Ovary (tissue), 1 donor: ENCODE measurements around the gene MEGF6.

ENCODE experiments used
- EP300 ChIP-seq: sonication (generic); formaldehyde crosslinking; IDR thresholded peaks from one replicate; pipeline ENCODE4 v1.6.1; 2017; ENCODE audit warnings: antibody characterized with exemption
- POLR2A ChIP-seq: fragments of 450-650 bp; IDR thresholded peaks from one replicate; pipeline ENCODE4 v1.6.1; 2017; ENCODE audit warnings: antibody characterized with exemption, mild to moderate bottlenecking, moderate library complexity

DNA sequence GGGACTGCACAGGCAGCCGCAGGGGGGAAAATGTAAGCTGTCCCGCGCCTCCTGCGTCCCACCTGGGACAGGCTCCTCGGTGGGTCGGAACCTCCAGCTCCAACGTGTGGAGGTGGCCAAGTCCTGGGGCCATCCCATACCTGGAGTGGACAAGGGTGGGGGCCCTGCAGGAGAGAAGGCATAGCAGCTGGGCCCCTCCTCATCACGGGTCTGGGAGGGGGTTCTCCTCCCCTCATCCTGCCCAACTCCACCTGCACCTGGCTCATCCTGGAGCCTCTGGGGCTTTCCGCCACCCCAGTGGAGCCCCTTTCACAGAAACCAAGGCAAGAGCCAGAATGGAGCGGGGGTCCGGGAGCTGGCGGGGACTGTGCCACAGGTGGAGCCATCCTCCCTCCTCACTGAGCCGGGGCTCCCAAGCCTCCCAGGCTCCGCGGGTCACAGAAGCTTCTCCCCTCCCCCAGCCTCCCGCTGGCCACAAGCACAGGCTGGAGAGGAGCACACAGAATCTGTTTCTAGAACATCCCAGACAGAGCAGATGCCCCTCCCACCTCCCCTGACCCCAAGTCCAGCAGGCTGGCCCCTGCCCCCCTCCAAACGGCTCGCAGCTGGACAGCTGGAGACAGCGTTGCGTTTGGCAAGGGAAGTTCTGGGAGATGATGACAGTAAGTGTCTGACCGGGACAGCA, 65.8 kb downstream of the MEGF6 start:
- TF ChIP-seq POLR2A (no peak), EP300 (no peak)
